ENCODE data around the gene MDC1. TPM values are rescaled to one million over a fixed set of nuclear protein-coding genes. Genes with fewer than 3 reads are reported as not detected.
A peak's percentile ranks its signal among the peaks of the same experiment; 100 is the strongest.

MDC1 gene
- total and polyA plus RNA-seq, 2 of the 13 experiments (the other 11 are each of a cell fraction or from before 2014, with no cell fraction given), result 8.4 to 14.0 TPM

GRCh38 chr6:30719791-30720737, 3.0 kb upstream of the MDC1 start, which contains the start of gene TUBB (continued):
- TF ChIP-seq ZNF503 (CRISPR knock-in tag; IDR thresholded peaks at IDR 0.05), result 0 out of 2 replicates have a peak, but pooled peaks have one; percentile 9
- TF ChIP-seq ZNF749 (CRISPR knock-in tag; IDR thresholded peaks at IDR 0.05; ENCODE audit: borderline replicate concordance), result peak; percentile 86; the same call in 1 of the 2 replicates
- TF ChIP-seq ZNF720 (CRISPR knock-in tag; IDR thresholded peaks at IDR 0.05), result no peak
- peak; percentile 25; the same call in 1 of the 2 replicates for TF ChIP-seq ZBTB26 (CRISPR knock-in tag; IDR thresholded peaks at IDR 0.05; ENCODE audit: borderline replicate concordance)
- TF ChIP-seq BRF2 (CRISPR knock-in tag; IDR thresholded peaks at IDR 0.05), result peak; percentile 41; the same call in 1 of the 2 replicates
- TF ChIP-seq GZF1 (CRISPR knock-in tag; IDR thresholded peaks at IDR 0.05), result peak; percentile 73
- peak; percentile 75 for TF ChIP-seq ZNF605 (CRISPR knock-in tag; IDR thresholded peaks at IDR 0.05)
- peak; percentile 81 for TF ChIP-seq ZBTB14 (CRISPR knock-in tag; IDR thresholded peaks at IDR 0.05)
- peak; percentile 67; the same call in 1 of the 2 replicates for TF ChIP-seq ZNF232 (CRISPR knock-in tag; IDR thresholded peaks at IDR 0.05; ENCODE audit: borderline replicate concordance)
- TF ChIP-seq CREB1 (IDR thresholded peaks at IDR 0.05), result peak; percentile 83
- peak; percentile 85 for TF ChIP-seq CREB1 (CRISPR knock-in tag; IDR thresholded peaks at IDR 0.05)
- peak; percentile 72; the same call in 1 of the 2 replicates for TF ChIP-seq MEF2D (CRISPR knock-in tag; IDR thresholded peaks at IDR 0.05)
- peak; percentile 58; the same call in 1 of the 2 replicates for TF ChIP-seq ZNF331 (CRISPR knock-in tag; IDR thresholded peaks at IDR 0.05)
- TF ChIP-seq SMARCC2 (IDR thresholded peaks at IDR 0.05), result no peak
- peak; percentile 59; the same call in 1 of the 2 replicates for TF ChIP-seq ZNF274 (CRISPR knock-in tag; IDR thresholded peaks at IDR 0.05)
- peak; percentile 66 for TF ChIP-seq ZNF281 (CRISPR knock-in tag; IDR thresholded peaks at IDR 0.05; ENCODE audit: borderline replicate concordance)
- no peak for TF ChIP-seq ZKSCAN1 (IDR thresholded peaks at IDR 0.05; ENCODE audit: low read length)
- TF ChIP-seq MTA1 (CRISPR knock-in tag; IDR thresholded peaks at IDR 0.05; ENCODE audit: borderline replicate concordance), result no peak
- TF ChIP-seq ISL2 (CRISPR knock-in tag; IDR thresholded peaks at IDR 0.05), result peak; percentile 52; the same call in 1 of the 2 replicates
- no peak; the same call in 1 of the 2 replicates for TF ChIP-seq ZNF567 (CRISPR knock-in tag; IDR thresholded peaks at IDR 0.05; ENCODE audit: borderline replicate concordance)
- TF ChIP-seq GATAD2A (CRISPR knock-in tag; IDR thresholded peaks at IDR 0.05), result peak; percentile 33

Measured in HepG2 (cell line).